ENCODE data around the gene DMRTB1. TPM values are rescaled to one million over a fixed set of nuclear protein-coding genes. Genes with fewer than 3 reads are reported as not detected.

The DMRTB1 gene
- total RNA-seq, 6 donors from 2014 or later, result not detected

DNA sequence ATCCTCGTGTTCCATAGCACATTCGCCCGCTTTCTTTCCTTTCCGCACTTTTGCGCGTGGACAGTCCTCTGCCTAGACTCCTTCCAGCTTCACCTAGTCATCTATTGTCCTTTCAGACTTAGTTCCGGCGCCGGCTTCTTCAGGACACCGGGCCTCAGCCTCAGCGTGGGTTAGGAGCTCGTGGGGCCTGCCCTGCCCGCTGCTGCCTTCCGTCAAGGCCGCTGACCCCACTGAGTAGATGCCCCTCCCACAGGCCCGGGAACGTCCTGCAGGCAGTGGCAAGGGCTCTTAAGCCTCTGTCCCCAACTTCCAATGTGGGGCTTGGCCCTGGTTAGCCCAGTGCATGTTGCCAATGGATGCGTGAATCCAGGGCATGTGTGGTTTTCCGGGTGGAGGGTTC is 11.4 kb downstream of the DMRTB1 start:
- no peaks in the 10 kb centered on the region for H3K9me3 ChIP-seq
- H3K4me1 ChIP-seq, result no peaks in the 10 kb centered on the region
- H3K27me3 ChIP-seq, result no peaks in the 10 kb centered on the region
- WGBS, 2 donors, result 68 to 73% methylated on average over 17 to 19 of the region's 19 CpGs
- H3K4me3 ChIP-seq, result no peak overlapping the region
- ATAC-seq (ENCODE audit: low FRiP score in 2 of 2) (no peak), DNase-seq (no peak)
- H3K36me3 ChIP-seq, result no peaks in the 10 kb centered on the region
- no peak for TF ChIP-seq EP300 (IDR thresholded peaks at IDR 0.05)
- no peak for TF ChIP-seq POLR2AphosphoS5 (IDR thresholded peaks at IDR 0.05)
- TF ChIP-seq POLR2A (IDR thresholded peaks at IDR 0.05), result no peak
- TF ChIP-seq, protein P1, sequence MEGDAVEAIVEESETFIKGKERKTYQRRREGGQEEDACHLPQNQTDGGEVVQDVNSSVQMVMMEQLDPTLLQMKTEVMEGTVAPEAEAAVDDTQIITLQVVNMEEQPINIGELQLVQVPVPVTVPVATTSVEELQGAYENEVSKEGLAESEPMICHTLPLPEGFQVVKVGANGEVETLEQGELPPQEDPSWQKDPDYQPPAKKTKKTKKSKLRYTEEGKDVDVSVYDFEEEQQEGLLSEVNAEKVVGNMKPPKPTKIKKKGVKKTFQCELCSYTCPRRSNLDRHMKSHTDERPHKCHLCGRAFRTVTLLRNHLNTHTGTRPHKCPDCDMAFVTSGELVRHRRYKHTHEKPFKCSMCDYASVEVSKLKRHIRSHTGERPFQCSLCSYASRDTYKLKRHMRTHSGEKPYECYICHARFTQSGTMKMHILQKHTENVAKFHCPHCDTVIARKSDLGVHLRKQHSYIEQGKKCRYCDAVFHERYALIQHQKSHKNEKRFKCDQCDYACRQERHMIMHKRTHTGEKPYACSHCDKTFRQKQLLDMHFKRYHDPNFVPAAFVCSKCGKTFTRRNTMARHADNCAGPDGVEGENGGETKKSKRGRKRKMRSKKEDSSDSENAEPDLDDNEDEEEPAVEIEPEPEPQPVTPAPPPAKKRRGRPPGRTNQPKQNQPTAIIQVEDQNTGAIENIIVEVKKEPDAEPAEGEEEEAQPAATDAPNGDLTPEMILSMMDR (IDR thresholded peaks at IDR 0.05), result no peak
- no peak overlapping the region for H3K27ac ChIP-seq

DNA sequence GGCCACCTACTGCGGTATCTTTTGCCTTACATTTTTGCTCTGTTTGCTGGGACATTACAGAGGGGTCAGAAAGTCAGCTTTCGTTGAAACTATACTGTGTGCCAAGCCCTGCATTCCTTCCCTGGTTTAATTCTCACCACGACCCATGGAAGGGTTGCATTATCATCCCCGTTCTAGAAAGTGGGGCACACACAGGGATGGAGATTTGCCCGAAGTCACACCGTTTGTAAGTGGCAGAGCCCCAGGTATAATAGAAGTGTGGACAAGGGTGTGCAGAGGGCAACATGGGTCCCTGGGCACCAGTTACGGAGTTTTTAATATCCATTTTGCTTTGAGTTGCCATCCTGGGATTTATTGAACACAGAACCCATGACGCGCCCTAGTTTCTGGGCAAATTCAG is 11.8 kb downstream of the DMRTB1 start:
- H3K4me3 ChIP-seq, result no peak overlapping the region
- no peak for DNase-seq
- H3K4me1 ChIP-seq, result no peaks in the 10 kb centered on the region
- TF ChIP-seq, protein P1 (IDR thresholded peaks at IDR 0.05), result no peak
- no peak for TF ChIP-seq POLR2A (IDR thresholded peaks at IDR 0.05)
- no peaks in the 10 kb centered on the region for H3K27me3 ChIP-seq
- no peak for ATAC-seq (ENCODE audit: low FRiP score in 2 of 2)
- no peaks in the 10 kb centered on the region for H3K36me3 ChIP-seq
- no peak overlapping the region for H3K27ac ChIP-seq
- H3K9me3 ChIP-seq, result no peaks in the 10 kb centered on the region
- WGBS, 2 donors, result 92 to 93% methylated on average over 9 of the region's 9 CpGs

DNA sequence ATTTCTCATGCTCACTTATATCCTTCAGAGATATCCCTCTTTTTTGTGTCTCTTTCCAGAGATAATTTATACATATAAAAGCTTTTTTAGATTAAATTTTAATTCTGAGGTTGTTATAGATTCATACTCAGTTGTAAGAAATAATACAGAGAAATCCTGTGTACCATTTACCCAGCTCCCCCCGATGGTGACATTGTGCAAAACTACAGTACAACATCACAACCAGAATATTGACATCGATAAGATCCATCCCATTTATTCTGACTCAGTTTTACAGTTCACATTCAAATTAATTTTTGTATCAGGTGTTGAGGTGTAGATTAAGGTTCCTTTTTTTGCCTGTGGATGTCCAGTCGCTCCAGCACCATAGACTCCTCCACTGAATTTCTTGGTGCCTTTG is 14.3 kb downstream of the DMRTB1 start:
- H3K9me3 ChIP-seq, result no peaks in the 10 kb centered on the region
- H3K4me1 ChIP-seq, result no peaks in the 10 kb centered on the region
- no peak overlapping the region for H3K4me3 ChIP-seq
- H3K27ac ChIP-seq, result no peak overlapping the region
- TF ChIP-seq EP300 (IDR thresholded peaks at IDR 0.05) (no peak), POLR2AphosphoS5 (IDR thresholded peaks at IDR 0.05) (no peak), POLR2A (IDR thresholded peaks at IDR 0.05) (no peak)
- TF ChIP-seq, protein P1 (IDR thresholded peaks at IDR 0.05), result no peak
- no peaks in the 10 kb centered on the region for H3K36me3 ChIP-seq
- WGBS, 2 donors, result 77 to 84% methylated on average over 3 of the region's 3 CpGs
- ATAC-seq (ENCODE audit: low FRiP score in 2 of 2), result no peak
- DNase-seq, result no peak
- H3K27me3 ChIP-seq, result no peaks in the 10 kb centered on the region

DNA sequence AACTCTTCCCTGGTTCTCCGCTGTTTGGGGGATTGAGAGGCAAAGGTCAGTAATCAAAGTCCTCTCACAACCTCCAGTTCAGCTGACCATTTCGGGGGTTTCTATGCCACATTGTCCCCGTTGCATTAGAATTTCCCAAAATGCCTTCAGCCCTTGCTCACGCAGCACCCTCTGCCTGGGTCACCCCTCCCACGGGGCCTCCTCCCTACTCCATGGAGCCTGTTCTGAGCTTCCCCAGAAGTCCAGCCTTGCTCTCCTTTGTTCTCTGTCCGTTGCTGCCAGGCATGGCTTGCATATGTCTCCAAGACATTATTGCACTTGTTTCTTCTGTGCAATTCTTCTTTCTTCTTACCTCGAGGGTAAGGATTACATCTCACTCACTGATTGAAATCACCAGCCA is 16.5 kb downstream of the DMRTB1 start:
- no peaks in the 10 kb centered on the region for H3K36me3 ChIP-seq
- no peak overlapping the region for H3K27ac ChIP-seq
- WGBS, 2 donors, result 77 to 83% methylated on average over 7 of the region's 7 CpGs
- H3K9me3 ChIP-seq, result no peaks in the 10 kb centered on the region
- no peak for TF ChIP-seq EP300 (IDR thresholded peaks at IDR 0.05)
- TF ChIP-seq POLR2AphosphoS5 (IDR thresholded peaks at IDR 0.05), result no peak
- no peak for TF ChIP-seq POLR2A (IDR thresholded peaks at IDR 0.05)
- TF ChIP-seq, protein P1 (IDR thresholded peaks at IDR 0.05), result no peak
- no peaks in the 10 kb centered on the region for H3K4me1 ChIP-seq
- H3K27me3 ChIP-seq, result no peaks in the 10 kb centered on the region
- H3K4me3 ChIP-seq, result no peak overlapping the region
- ATAC-seq (ENCODE audit: low FRiP score in 2 of 2) (no peak), DNase-seq (no peak)

DNA sequence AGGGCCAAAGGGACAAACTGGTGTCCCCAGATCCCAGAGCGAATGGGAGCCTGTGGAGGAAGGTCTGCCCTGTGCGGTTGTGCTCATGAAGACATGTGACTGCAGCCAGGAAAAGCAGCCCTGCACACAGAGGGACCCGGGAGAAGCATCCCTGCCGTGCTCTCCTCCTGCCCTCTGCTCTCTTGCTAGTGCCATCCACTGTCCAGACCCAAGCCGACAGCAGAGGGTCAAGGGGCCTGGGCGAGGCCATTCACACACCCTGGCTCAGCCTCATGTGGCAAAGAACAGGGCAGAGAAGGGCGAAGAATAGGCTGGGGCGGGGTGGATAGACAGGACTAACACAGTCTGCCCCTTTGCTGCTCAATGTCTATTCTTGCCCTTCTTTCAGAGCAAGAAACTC is 17.4 kb downstream of the DMRTB1 start:
- TF ChIP-seq POLR2AphosphoS5 (IDR thresholded peaks at IDR 0.05) (no peak), POLR2A (IDR thresholded peaks at IDR 0.05) (no peak), EP300 (IDR thresholded peaks at IDR 0.05) (no peak)
- TF ChIP-seq, protein P1 (IDR thresholded peaks at IDR 0.05), result no peak
- Histone ChIP-seq H3K27me3 (no peaks in the 10 kb centered on the region), H3K36me3 (no peaks in the 10 kb centered on the region), H3K27ac (no peak overlapping the region), H3K4me3 (no peak overlapping the region), H3K4me1 (no peaks in the 10 kb centered on the region), H3K9me3 (no peaks in the 10 kb centered on the region)
- ATAC-seq (ENCODE audit: low FRiP score in 2 of 2) (no peak), DNase-seq (no peak)
- 86 to 90% methylated on average over 8 of the region's 8 CpGs for WGBS, 2 donors

Measured in upper lobe of left lung (tissue), 6 donors.